Choroid plexus epithelial cell (primary cell): Measurements from ENCODE around the gene WWOX.

Experiments
- DNase-seq: peaks from one replicate; pipeline ENCODE4 v3.0.0-alpha.2; 2010; ENCODE audit warnings: low read depth
- H3K4me3 ChIP-seq: 2 replicates; pipeline ENCODE4 v1.5.1; 2011; ENCODE audit warnings: low read depth, mild to moderate bottlenecking, control low read depth, low read length, moderate library complexity
- CTCF ChIP-seq: conservative IDR thresholded peaks from 2 replicates; pipeline ENCODE4 v1.5.1; 2011; ENCODE audit warnings: low read depth, mild to moderate bottlenecking, control low read depth, inconsistent platforms, low read length, moderate library complexity

Gene WWOX

DNA sequence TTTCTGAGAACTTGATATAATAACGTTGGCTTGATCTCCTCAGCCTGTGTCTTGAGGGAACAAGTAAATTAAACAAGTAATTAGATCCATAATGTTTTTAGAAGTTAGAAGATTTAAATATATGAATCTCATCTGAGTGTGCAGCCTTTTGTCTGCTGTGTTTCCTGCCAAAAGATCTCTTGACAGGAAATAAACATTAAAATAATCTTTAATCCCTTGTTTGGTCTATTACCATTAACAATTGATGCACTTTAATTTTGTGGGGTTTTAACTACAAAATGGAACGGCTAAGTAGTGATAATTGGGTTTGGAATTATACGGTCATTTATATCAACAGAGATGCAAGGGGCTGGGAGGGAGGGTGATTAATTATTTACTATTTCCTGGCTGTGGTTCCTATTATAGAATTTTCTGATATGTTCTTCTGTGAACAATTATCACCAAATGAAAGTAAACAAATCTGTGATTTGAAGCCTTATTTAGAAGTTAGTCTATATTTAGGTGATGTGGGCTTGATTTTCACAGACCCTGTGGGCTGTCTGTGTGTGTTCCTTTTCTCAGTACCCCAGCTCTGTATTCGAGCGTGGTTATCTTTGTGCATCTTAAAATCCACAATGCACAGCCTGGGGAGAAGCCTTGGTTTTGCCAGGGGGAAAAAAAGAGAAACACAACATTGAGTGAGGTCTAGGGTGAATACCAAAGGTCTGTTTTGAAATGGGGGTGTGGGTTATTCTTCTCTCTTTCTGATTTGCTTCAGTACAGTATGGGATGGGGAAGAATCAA, 556.1 kb downstream of the WWOX start:
- no peak overlapping the region for H3K4me3 ChIP-seq
- no peak for DNase-seq
- no peak for TF ChIP-seq CTCF

GRCh38 chr16:78656887-78657286, 557.4 kb downstream of the WWOX start:
- no peak for DNase-seq
- TF ChIP-seq CTCF, result no peak
- no peak overlapping the region for H3K4me3 ChIP-seq

DNA sequence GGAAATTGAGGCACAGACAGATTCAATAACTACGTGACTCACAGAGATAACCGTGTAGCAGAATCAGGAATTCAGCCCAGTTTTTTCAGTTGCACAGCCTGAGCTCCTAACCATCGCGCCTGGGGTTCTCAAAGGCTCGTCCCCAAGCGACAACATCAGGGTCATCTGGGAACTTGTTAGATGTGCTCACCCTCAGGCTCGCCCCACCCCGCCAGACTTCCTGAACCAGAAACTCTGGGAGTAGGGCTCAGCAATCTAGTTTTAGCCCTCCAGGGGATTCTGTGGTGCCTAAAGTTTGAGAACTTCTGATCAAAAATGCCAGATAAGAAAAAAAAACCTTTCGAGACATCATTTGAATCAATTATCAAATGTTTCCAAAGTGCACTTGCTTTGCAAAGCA, 559.8 kb downstream of the WWOX start:
- H3K4me3 ChIP-seq, result no peak overlapping the region
- TF ChIP-seq CTCF, result no peak
- DNase-seq, result no peak

DNA sequence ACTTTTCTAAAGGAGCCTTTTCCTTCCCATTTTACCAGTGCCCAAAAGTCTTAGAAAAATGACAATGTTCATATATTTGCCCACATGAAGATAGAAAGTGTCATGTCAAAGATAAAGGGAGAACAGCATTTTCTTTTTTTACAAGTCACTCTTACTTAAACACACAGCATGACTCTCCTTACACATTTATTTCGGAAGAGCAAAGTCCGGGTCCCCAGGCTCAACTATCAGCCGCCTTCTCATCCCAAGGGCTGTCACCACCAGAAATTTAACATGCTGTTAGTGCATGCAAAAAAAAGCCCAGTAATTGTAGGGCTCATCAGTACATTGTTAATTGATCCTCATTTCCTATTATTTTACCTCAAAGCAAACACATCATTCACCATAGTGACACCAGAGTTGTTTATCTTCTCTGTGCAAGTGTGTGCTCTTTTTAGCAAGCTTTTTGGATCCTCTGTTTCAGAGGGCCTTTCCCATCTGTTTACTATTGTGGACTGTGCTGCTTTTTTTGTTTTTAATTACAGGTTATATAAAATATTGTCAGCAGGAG, 560.3 kb downstream of the WWOX start:
- no peak for TF ChIP-seq CTCF
- H3K4me3 ChIP-seq, result no peak overlapping the region

GRCh38 chr16:78660795-78661194, 561.3 kb downstream of the WWOX start:
- TF ChIP-seq CTCF, result no peak
- H3K4me3 ChIP-seq, result no peak overlapping the region
- no peak for DNase-seq

More for the DNA sequence above, 560.3 kb downstream of the WWOX start:
- no peak for DNase-seq

- DNase-seq, result no peak
- no peak for TF ChIP-seq CTCF
- H3K4me3 ChIP-seq, result no peak overlapping the region
Measured at GRCh38 chr16:78663690-78664089, 564.2 kb downstream of the WWOX start.
